Activated CD4-positive, alpha-beta T cell treated with anti-CD3 and anti-CD28 coated beads for 48 hours (primary cell): Measurements from ENCODE around the gene IL36B.
A peak's percentile ranks its signal among the peaks of the same experiment; 100 is the strongest.
"Not testable (repeated sequence)": the region's sequence is repeated elsewhere in the genome, so short reads cannot be mapped to it uniquely, and the experiment has no call there.

ENCODE experiments used
- DNase-seq: peaks from one replicate; pipeline ENCODE4 v3.0.0-alpha.2; 2020

Gene IL36B

GRCh38 chr2:113052396-113052917 lies at the start of gene IL36B:
Gene IL36B, minus strand, starts transcription at chr2:113052867.
- no peak for DNase-seq

GRCh38 chr2:113102133-113102532 lies 49.5 kb upstream of the IL36B start:
- DNase-seq = no peak

- no peak for DNase-seq
Observed at GRCh38 chr2:113098532-113098931, 45.9 kb upstream of the IL36B start.

- DNase-seq = no peak
Observed at GRCh38 chr2:113098041-113098440, 45.4 kb upstream of the IL36B start.

GRCh38 chr2:113096842-113097618 lies 44.4 kb upstream of the IL36B start:
- not testable (repeated sequence) for DNase-seq

- not testable (repeated sequence) for DNase-seq
Observed at GRCh38 chr2:113096306-113096705, 43.6 kb upstream of the IL36B start.

GRCh38 chr2:113093613-113093977 lies 40.9 kb upstream of the IL36B start:
- DNase-seq = no peak

- no peak for DNase-seq
Observed at GRCh38 chr2:113092864-113093612, 40.4 kb upstream of the IL36B start.

GRCh38 chr2:113091231-113091896 lies 38.7 kb upstream of the IL36B start:
- no peak for DNase-seq

GRCh38 chr2:113089916-113090315 lies 37.2 kb upstream of the IL36B start:
- no peak for DNase-seq

GRCh38 chr2:113088213-113088992 lies 35.7 kb upstream of the IL36B start:
- no peak for DNase-seq

- no peak for DNase-seq
Observed at GRCh38 chr2:113085542-113085941, 32.9 kb upstream of the IL36B start.

- DNase-seq = no peak
Observed at GRCh38 chr2:113084249-113085000, 31.8 kb upstream of the IL36B start.

- DNase-seq = peak; percentile 46
Observed at GRCh38 chr2:113083296-113083695, 30.6 kb upstream of the IL36B start.

- DNase-seq = no peak
Observed at GRCh38 chr2:113081488-113082210, 29.0 kb upstream of the IL36B start.

- peak; percentile 72 for DNase-seq
Observed at GRCh38 chr2:113080134-113080533, 27.5 kb upstream of the IL36B start.

GRCh38 chr2:113079131-113079530 lies 26.5 kb upstream of the IL36B start:
- no peak for DNase-seq

- no peak for DNase-seq
Observed at GRCh38 chr2:113078350-113078839, 25.7 kb upstream of the IL36B start.

GRCh38 chr2:113077921-113078320 lies 25.3 kb upstream of the IL36B start:
- DNase-seq = no peak

GRCh38 chr2:113076954-113077669 lies 24.4 kb upstream of the IL36B start:
- no peak for DNase-seq
